GM23338 (cell line): Measurements from ENCODE around the gene ZCCHC8. TPM values are rescaled to one million over a fixed set of nuclear protein-coding genes. Genes with fewer than 3 reads are reported as not detected.
A peak's percentile ranks its signal among the peaks of the same experiment; 100 is the strongest.

Experiments used
- ATAC-seq: fragments of 200-7000 bp; cut with Tn5 transposase; 3 replicates; pipeline ENCODE4 v1.9.1; 2020
- DNase-seq: peaks from one replicate; pipeline ENCODE4 v3.0.0-alpha.2; 2015; ENCODE audit warnings: low spot score
- H2AFZ ChIP-seq: fragments of 200-600 bp; sonication (generic); 2 replicates; pipeline ENCODE4 v1.8.0; 2016; ENCODE audit warnings: antibody characterized with exemption, mild to moderate bottlenecking, moderate library complexity
- H3F3A ChIP-seq: fragments of 200-600 bp; sonication (generic); replicated peaks from 2 replicates; pipeline ENCODE4 v1.8.0; 2017; ENCODE audit warnings: antibody characterized with exemption, mixed run types, low read depth
- H3K27ac ChIP-seq: fragments of 200-600 bp; sonication (generic); 2 replicates; pipeline ENCODE4 v1.6.1; 2016; ENCODE audit warnings: low read depth
- H3K27me3 ChIP-seq: fragments of 200-600 bp; sonication (generic); 2 replicates; pipeline ENCODE4 v1.8.0; 2016; ENCODE audit warnings: mild to moderate bottlenecking, mixed run types, moderate library complexity; ENCODE audit not compliant: insufficient read depth
- H3K36me3 ChIP-seq: fragments of 200-600 bp; sonication (generic); 2 replicates; pipeline ENCODE4 v1.8.0; 2016; ENCODE audit warnings: mild to moderate bottlenecking; ENCODE audit not compliant: insufficient read depth
- H3K4me1 ChIP-seq: fragments of 200-600 bp; sonication (generic); 2 replicates; pipeline ENCODE4 v1.8.0; 2016; ENCODE audit warnings: mild to moderate bottlenecking, moderate library complexity; ENCODE audit not compliant: insufficient read depth
- H3K4me2 ChIP-seq: fragments of 200-600 bp; sonication (generic); 2 replicates; pipeline ENCODE4 v1.7.1; 2017; ENCODE audit warnings: mixed run types
- H3K4me3 ChIP-seq: fragments of 200-600 bp; sonication (generic); 2 replicates; pipeline ENCODE4 v1.6.1; 2016; ENCODE audit warnings: mixed run types
- H3K79me2 ChIP-seq: fragments of 200-600 bp; sonication (generic); replicated peaks from 2 replicates; pipeline ENCODE4 v1.8.0; 2017; ENCODE audit warnings: mild to moderate bottlenecking; ENCODE audit not compliant: insufficient read depth
- H3K9me2 ChIP-seq: fragments of 200-600 bp; sonication (generic); 2 replicates; pipeline ENCODE4 v1.8.0; 2017; ENCODE audit not compliant: insufficient read depth
- H4K20me1 ChIP-seq: fragments of 200-600 bp; sonication (generic); replicated peaks from 2 replicates; pipeline ENCODE4 v1.8.0; 2017; ENCODE audit warnings: mild to moderate bottlenecking; ENCODE audit not compliant: insufficient read depth
- H3K27ac Mint-ChIP-seq: 2 replicates; pipeline ENCODE4 v1.8.0; 2020; ENCODE audit warnings: inconsistent platforms, mild to moderate bottlenecking, moderate library complexity, mixed read lengths
- H3K27me3 Mint-ChIP-seq: 3 replicates; pipeline ENCODE4 v1.8.0; 2022; ENCODE audit warnings: low read depth, mild to moderate bottlenecking, moderate library complexity, mixed read lengths, inconsistent platforms; ENCODE audit not compliant: insufficient read depth, poor library complexity
- H3K36me3 Mint-ChIP-seq: 3 replicates; pipeline ENCODE4 v1.8.0; 2021; ENCODE audit warnings: low read depth, mild to moderate bottlenecking, inconsistent platforms, moderate library complexity, mixed read lengths
- H3K4me1 Mint-ChIP-seq: 3 replicates; pipeline ENCODE4 v1.8.0; 2020; ENCODE audit warnings: mild to moderate bottlenecking, inconsistent platforms, mixed read lengths
- H3K4me3 Mint-ChIP-seq: 3 replicates; pipeline ENCODE4 v1.8.0; 2021; ENCODE audit warnings: moderate library complexity, mild to moderate bottlenecking, inconsistent platforms, mixed read lengths
- H3K9me3 Mint-ChIP-seq: 3 replicates; pipeline ENCODE4 v1.8.0; 2020; ENCODE audit warnings: moderate library complexity, mild to moderate bottlenecking, inconsistent platforms, mixed read lengths
- NANOG ChIP-seq: IDR thresholded peaks from 2 replicates; pipeline ENCODE4 v1.6.1; 2016; ENCODE audit warnings: antibody characterized with exemption, borderline replicate concordance
- ZNF462 ChIP-seq: fragments of 250-450 bp; sonication (Bioruptor Pico); IDR thresholded peaks from 2 replicates; pipeline ENCODE4 v1.5.0; 2020; ENCODE audit warnings: mild to moderate bottlenecking, moderate library complexity
- polyA plus RNA-seq: library from polyadenylated mRNA; unstranded; fragments of >200 nt; fragmentation: Nextera tagmentation; extraction: Ambion mirVana; gene quantifications from 2 replicates; pipeline ENCODE4 v1.2.1, GENCODE V29; 2016
- total RNA-seq: library from RNA; depleted of rRNA; stranded (reverse); fragments of >200 nt; shearing (Covaris generic); gene quantifications from 2 replicates; pipeline ENCODE4 v1.2.3, GENCODE V29; 2014

Gene ZCCHC8
- total and polyA plus RNA-seq, 2 experiments from 2014 or later: 23.9 to 39.0 TPM

GRCh38 chr12:122454739-122455138, 46.0 kb downstream of the ZCCHC8 start (continued):
- no peak for TF ChIP-seq ZNF462 (CRISPR knock-in tag)
- TF ChIP-seq NANOG: no peak

GRCh38 chr12:122454250-122454721, 46.4 kb downstream of the ZCCHC8 start:
- Histone ChIP-seq H3K27me3 (no peaks in the 10 kb centered on the region), H3F3A (no peaks in the 10 kb centered on the region), H3K4me1 (no peaks in the 10 kb centered on the region), H4K20me1 (no peaks in the 10 kb centered on the region), H3K4me3 (no peak overlapping the region), H3K4me2 (no peak overlapping the region), H3K9me2 (no peaks in the 10 kb centered on the region), H2AFZ (peak overlapping the region; percentile 90), H3K36me3 (no peaks in the 10 kb centered on the region), H3K27ac (no peak overlapping the region), H3K79me2 (no peaks in the 10 kb centered on the region)
- Mint-ChIP-seq H3K27me3 (peaks cover 3% of the 10 kb centered on the region), H3K36me3 (no peaks in the 10 kb centered on the region), H3K4me3 (no peak overlapping the region), H3K27ac (no peak overlapping the region), H3K4me1 (no peaks in the 10 kb centered on the region), H3K9me3 (no peaks in the 10 kb centered on the region)
- no peak for TF ChIP-seq ZNF462 (CRISPR knock-in tag)
- ATAC-seq (no peak), DNase-seq (no peak)
